ENCODE measurements around the gene IL17REL.
"Not testable (repeated sequence)": the region's sequence is repeated elsewhere in the genome, so short reads cannot be mapped to it uniquely, and the experiment has no call there.

IL17REL gene

DNA sequence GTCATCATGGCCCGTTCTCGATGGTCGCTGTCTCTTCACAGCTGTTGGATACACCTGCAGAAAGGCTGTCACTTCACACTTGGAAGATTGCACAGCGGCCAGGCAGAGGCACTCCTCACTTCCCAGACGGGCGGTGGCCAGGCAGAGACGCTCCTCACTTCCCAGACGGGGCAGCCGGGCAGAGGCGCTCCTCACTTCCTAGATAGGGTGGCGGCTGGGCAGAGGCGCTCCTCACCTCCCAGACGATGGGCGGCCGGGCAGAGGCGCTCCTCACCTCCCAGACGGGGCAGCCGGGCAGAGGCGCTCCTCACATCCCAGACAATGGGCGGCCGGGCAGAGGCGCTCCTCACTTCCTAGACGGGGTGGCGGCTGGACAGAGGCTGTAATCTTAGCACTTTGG lies 22.7 kb downstream of the IL17REL start:
- DNase-seq (ENCODE audit: low spot score) = not testable (repeated sequence)

DNA sequence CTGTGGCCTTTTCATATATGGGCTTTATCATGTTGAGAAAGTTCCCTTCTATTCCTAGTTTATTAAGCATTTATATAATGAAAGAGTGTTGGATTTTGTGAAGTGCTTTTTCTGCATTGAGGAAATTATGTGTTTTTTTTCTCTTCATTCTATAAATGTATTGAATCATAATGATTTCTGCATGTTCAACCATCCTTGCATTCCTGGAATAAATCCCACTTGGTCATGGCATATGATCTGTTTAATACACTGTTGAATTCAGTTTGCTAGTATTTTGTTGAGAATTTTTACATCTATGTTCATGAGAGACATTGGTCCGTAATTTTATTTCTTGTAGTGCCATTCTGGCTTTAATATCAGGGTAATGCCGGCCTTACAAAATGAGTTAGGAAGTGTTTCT lies 26.2 kb downstream of the IL17REL start:
- DNase-seq (ENCODE audit: low spot score) = no peak

DNA sequence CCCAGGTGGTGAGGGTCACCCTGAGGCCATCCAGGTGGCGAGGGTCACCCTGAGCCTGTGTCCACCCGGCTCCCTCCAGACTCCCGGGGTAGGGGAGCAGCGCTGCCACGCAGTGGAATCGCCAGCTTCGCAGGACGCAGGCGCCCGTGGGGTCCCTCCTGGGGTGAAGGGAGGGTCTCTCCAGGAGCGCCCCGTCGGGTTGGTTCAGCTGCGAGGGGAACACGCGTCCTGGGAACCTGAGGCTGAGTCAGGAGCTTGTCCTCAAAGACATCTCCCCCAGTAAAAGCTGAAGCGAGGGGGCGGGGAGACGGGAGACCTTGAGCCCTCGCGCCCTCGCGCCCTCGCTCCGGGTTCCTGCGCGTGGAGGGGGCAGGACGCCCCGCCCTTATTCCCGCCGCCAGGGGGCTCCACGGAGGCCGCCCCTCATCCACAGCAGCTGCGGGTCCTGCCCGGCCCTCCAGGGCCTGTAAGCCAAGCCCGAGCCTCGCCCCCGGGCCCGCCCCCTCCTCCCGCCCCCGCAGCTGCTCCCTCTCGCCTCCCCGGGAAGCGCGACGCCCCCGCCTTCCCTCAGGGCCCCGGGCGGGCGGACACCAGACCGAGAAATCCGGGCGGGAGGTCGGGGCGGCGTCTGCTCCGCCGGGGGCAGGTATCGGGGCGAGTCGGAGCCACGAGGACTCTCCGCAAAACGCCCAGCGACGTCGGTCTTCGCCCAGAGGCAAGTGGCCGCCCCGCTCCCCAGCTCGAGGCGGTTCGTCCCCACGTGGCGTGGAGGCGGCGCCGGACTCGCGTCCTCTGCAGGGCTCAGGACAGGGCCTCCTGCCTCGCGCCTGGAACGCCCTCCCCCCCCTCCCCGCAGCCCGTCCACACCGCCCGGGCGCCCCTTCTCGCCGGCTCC lies 29.2 kb downstream of the IL17REL start:
- DNase-seq (ENCODE audit: low spot score) = no peak

DNA sequence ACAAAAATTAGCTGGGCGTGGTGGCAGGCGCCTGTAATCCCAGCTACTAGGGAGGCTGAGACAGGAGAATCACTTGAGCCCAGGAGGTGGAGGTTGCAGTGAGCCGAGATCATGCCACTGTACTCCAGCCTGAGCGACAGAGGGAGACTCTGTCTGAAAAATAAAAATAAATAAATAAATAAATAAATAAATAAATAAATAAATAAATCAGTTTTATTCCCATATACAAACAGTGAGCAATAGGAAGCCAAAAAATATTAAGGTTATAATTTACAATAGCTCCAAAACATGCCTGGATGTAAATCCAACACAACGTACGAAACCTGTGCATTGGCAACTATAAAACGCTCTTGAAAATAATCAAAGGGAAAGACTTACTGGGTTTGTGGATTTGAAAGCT lies 30.8 kb downstream of the IL17REL start:
- DNase-seq (ENCODE audit: low spot score) = not testable (repeated sequence)

DNA sequence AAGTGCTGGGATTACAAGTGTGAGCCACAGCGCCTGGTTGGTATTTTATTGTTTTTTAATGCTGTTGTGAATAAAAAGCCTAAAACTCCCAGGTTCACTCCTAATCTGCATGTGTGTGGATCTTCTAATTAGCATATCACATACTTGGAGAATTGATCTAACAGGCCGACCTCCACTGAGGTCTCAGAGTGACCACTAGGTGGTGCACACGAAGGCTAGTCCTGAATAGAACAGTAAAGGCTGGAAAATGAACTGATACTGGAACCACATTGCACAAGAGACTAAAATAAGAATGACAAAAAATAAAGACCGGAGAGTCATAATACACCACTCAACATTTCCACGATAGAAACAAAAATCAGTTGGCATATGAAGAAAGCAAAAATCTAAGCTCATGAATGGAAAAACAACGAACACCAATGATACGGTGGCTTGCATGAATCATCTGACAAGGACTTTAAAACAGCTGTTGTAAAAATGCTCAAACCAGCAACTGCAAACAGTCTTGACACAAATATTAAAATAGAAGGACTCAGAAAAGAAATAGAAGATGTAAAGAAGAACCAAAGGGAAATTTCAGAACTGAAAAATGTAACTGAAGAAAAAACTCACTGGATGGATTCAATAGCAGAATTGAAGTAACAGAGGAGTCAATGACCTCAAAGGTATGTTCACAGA lies 32.8 kb downstream of the IL17REL start:
- peak; percentile 45 for DNase-seq (ENCODE audit: low spot score)

DNA sequence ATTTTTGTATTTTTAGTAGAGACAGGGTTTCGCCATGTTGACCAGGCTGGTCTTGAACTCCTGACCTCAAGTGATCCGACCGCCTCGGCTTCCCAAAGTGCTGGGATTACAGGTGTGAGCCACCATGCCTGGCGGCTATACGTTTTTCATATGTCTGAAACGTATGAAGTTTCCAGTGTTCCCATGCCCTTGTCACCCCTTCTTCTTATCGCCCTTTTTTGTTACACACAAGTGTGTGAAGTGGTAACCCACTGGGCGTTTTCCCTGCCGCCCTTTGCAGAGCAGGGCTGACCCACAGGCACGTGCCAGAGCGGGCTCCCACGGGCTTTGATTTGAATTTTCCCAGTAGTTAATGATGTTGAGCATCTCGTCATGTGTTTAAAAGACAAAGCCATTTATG lies 35.0 kb downstream of the IL17REL start:
- no peak for DNase-seq (ENCODE audit: low spot score)

DNA sequence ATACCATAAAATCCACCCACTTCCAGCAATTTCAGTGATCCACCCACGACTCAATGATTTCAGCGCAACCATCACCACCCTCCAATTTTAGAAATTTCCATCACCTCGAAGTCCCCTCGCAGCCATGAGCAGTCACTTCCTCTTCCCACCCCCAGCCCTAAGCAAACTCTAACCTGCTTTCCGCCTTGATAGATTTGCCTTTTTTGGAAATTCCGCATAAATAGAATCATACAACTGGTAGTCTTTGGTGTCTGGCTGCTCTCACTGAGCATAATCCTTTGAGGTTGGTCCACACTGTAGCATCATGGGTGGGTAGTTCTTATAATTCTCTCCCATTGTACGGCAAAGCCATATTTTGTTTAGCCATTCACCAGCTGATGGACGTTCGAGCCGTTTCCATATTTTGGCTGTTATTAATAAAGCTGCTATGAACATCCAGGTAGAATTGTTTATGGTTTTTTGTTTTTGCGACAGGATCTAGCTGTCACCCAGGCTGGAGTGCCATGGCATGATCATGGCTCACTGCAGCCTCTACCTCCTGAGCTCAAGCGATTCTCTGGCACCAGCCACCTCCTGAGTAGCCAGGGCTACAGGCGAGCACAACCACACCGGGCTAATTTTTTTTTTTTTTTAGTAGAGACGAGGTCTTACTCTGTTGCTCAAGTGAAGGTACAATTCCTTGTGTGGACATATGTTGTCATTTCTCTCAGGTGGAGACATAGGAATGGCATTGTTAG lies 36.0 kb downstream of the IL17REL start:
- no peak for DNase-seq (ENCODE audit: low spot score)

DNA sequence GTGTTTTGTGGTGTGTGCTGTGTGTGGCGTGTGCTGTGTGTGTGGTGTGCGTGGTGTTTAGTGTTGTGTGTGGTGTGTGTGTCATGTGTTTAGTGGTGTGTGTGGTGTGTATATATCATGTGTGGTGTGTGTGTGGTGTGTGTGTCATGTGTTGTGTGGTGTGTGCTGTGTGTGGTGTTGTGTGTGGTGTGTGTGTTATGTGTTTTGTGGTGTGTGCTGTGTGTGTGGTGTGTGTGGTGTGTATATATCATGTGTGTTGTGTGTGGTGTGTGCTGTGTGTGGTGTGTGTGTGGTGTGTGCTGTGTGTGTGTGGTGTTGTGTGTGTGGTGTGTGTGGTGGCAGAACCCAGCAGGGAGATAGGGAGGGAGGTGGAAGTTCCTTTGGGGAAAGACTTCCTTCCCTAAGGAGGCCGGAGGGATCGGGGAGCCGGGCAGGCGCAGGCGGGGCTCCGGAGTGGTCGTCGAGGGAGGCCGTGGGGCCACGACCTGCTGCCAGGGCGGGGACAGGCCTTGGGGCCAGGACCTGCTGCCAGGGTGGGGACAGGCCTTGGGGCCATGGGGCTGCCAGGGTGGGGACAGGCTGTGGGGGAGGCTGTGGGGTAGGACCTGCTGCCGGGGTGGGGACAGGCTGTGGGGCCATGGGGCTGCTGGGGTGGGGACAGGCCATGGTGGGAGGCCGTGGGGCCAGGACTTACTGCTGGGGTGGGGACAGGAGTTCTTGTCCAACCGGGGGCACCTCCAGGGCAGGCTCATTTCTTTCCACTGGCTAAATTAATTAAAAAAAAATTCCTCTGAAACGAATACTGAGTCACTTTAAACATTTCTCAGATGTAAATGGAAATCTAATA lies 36.8 kb downstream of the IL17REL start:
- no peak for DNase-seq (ENCODE audit: low spot score)

DNA sequence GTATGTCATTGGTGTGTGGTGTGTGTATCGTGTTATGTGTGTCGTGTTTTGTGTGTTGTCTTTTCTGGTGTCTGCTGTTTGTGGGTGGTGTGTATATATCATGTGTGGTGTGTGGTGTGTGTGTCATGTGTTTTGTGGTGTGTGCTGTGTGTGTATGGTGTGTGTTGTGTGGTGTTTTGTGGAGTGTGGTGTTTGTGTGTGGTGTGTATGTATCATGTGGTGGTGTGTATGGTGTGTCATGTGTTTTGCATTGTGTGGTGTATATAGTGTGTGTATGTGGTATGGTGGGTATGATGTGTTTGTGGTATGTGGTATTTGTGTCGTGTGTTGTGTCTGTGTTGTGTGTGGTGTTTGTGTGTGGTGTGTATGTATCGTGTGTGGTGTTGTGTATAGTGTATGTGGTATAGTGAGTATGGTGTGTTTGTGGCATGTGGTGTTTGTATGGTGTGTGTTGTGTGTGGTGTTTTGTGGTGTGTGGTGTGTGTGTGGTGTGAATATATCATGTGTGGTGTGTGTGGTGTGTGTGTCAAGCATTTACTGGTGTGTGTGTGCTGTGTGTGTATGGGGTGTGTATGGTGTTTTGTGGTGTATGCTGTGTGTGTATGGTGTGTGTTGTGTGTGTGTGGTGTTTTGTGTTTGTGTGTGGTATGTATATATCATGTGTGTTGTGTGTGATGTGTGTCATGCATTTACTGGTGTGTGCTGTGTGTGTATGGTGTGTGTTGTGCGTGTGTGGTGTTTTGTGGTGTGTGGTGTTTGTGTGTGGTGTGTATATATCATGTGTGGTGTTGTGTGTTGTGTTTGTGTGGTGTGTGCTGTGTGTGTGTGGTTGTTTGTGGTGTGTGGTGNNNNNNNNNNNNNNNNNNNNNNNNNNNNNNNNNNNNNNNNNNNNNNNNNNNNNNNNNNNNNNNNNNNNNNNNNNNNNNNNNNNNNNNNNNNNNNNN lies 39.3 kb downstream of the IL17REL start:
- no peak for DNase-seq (ENCODE audit: low spot score)

DNA sequence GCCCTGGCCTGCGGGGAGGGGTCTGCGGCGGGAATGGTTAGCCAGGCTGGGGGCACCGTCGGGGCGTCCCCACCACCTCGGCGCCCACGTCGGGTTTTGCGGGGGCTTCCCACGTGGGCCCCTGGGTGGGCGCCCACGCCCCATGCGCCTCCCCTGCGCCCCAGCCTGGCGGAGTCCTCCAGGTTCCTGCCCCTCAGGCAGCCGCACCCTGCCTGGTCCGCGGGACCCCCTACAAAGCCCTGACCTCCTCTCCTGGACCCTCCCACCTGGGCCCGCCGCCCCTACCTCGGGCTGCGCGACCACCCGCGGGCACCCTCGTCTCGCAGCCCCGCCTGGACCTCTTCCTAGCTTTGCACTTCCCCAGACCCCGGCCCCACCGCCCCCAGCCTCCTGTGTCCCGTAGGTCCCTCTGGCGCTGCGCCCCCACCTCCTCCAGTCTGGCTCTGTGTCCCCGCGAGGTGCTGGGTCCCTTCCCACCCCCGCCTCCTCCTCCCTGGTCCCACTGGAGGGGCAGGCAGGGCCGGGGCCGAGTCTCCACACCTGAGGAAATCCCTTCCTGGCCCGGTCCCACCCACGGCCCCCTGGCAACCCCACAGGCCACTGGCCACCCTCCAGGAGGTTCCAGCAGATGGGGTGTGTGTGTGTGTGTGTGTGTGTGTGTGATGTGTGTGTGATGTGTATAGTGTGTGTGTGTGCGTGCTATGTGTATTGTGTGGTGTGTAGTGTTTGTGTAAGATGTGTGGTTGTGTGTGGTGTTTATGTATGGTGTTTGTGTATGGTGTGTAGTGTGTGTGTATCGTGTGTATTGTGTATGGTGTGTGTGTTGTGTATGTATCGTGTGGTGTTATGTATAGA lies 40.2 kb downstream of the IL17REL start:
- DNase-seq (ENCODE audit: low spot score) = no peak

DNA sequence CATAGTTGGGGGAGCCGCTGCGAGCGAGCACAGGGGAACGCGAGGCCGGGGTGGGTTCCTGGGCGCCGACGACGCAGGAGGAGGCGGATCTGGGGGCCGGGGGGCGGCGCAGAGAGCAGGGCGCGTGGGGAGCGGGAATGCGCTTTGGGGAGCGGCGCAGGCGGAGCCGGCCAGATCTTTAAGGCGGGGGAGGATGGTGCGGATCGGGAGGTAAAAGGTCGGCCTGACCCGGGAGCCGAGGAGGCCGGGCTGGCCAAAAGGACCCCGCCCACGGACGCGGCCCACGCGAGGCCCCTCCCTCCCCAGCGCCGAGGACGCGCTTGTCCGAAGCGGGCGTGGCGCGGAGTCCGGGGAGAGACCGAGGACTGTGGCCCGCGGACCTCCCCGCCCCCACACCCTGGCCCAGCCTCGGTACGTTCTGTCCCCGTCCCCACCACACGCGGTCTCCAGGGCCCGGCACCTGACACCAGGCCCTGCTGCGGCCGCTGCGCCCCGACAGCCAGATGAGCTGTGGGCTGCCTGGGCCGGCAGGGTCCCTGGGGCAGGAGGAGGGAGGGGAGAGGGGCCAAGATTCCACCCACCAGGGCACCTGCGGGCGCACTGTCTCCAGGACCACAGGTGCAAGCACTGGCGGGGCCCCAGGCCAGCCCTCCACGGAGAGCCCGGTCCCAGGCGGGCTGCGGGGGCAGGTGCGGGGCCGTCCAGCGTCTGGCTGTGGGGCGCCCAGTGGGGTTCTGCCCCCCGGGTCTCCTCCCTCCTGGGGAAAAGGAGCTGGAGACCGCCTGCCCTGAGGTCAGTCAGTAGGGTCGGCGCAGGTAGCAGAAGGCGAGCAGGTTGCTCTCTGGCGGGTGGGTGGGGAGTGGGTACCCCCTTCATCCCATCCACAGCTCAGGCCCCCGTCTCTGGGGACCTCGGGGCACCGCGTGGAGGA lies 41.1 kb downstream of the IL17REL start:
- DNase-seq (ENCODE audit: low spot score) = peak; percentile 55

DNA sequence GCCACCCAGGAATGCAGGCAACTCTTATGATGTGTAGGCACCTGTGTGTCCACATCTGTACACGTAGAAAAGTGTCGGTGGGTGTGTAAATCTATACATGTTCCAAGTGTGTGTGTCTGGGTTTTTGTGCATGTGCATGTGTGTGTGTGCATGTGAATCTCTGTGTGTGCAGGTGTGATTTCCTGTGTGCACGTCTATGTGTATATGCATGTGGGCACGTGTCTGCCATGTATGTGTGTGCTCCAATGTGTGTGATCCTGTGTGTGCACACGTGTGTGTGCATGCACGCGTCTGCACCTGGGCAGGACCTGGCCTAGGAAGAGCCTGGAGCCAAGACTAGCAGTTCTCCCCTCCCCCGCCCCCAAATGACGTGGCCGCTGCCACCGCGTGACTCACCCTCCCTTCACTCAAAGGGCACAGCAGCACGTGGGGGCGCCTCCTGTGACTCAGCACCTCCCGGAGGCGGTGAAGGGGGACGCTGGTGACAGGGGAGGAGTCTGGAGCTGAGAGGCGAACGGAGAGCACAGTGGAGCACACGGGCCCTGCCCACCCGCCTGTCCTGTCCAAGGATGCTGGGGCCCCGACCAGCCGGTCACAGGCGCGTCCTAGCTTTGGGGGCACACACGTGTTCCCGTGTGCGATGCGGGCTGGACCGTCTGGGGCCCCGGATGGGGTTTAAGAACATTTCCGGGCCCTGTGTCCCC lies 41.9 kb downstream of the IL17REL start:
- DNase-seq (ENCODE audit: low spot score) = peak; percentile 99

DNA sequence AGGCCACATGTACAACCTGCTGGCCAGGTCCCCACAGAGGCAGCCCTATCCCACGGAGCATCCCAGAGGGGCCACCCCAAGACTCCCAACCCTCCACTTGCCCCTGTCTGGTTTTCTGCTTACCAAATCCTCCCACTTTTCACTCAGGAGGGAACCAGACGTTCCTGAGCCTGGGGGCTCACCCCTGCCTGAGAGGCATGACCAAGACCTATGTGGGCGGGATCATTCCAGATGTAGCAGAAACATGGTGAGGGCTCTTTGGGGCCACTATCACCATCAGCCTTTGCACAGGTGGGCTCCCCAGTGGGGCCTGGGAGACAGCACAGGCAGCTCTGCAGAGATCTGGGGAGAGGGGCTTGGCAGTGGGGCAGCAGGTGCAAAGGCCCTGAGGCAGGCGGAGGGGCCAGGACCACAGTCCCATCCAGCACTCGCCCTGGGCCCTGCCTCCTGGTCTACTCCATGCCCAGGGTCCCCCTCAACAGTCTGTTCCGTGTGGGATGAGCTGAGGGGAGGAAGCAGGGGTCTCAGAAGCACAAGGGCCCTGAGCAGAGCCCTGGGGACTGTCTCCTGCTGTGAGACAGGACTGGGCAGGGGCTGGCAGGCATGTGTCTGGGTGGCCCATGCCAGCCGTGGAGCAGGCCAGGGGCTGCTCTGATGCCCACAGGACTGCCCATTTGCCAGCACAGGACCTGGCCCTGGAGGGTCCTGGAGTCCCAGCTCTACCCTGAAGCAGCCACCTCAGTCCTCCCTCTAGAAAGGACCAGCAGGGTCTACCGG lies 42.6 kb downstream of the IL17REL start:
- DNase-seq (ENCODE audit: low spot score) = no peak

DNA sequence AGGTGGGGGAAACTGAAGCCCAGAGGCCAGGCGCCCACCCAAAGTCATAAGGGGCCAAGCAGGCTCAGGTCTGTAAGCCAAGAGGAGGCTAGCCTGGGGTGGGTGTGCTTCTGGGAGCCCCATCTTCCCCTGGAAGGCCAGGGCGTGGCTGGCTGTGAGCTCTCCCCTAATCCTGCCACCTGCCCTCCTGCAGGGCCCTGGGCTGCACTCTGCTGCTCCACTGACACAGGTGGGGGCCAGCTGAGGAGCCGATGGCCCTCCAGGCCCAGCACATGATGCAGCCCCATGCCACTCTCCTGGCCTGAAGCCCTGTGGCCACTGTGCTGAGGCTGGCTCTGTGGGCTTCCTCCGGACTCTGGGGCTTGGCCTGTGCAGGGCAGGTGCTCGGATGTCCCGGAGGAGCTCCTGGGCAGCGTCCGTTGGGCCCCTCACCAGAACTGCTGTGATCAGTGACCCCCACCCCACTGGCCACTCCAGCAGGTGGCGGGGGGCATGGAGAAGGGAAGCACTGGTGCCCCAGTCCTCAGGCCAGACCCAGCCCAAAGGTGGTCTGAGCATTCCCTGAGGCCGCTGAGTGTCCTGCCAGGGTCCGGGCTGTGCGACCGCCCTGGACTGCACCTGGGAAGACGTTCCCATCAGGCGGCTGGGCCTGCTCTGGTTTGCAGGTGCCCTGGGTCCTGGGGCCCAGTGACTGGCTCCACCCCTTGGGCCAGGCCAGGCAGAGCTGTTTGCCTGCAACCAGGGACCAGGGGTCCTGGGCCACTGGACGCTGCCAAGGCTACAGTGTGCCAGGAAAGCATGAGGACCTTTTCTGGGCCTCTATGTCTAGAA lies 43.5 kb downstream of the IL17REL start:
- no peak for DNase-seq (ENCODE audit: low spot score)

DNA sequence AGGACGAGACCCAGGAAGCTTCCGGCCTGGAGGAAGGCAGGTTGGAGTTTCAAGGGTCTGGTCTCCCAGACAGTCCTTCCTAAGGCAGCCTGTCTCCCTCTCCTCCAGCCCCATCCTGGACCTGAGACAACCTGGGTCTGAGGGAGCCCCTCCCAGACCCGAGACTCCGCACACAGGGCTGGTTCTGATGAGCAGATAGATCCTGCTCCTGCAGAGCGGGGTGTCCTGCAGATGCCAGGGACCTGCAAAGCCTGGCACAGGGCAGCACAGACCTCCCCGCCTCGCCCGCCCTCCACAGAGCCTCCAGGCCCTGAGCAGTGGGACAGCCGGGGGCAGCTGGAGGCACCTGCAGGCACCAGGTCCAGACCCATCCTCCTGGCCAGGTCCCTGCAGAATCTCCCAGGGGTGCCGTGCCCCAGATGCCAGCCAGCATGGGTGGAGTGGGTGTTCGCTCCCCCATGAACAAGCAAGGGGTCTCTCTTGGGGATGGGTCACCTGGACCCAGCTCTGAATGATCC lies 44.2 kb downstream of the IL17REL start:
- DNase-seq (ENCODE audit: low spot score) = no peak

DNA sequence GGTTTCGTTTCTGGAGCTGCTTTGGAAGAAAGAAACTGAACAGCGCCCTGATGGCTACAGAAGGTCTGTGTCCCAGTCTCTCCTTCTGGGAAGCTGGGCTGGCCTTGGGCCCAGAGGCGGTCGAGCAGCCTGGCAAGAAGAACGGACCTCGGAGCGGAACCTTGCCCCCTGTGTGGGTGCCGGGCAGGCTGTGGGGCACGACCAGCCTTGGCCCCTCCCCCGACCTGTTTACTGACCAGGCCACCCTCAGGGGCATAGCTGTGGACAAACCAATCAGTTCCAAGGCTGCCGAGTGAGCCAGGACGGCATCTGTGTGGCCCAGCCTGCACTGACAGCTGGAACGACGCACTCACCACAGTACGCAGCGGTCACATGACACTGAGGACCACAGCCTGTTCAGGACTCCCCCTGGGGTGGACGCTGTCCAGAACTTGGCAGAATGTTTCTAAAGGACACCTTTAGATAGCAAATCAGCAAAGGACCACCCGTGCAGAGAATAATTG lies 44.8 kb downstream of the IL17REL start:
- no peak for DNase-seq (ENCODE audit: low spot score)
